Endodermal cell (in vitro differentiated cells): Measurements from ENCODE around the gene CSAD. TPM values are rescaled to one million over a fixed set of nuclear protein-coding genes. Genes with fewer than 3 reads are reported as not detected.

Source experiments
- DNase-seq: peaks from one replicate; pipeline ENCODE4 v3.0.0-alpha.2; 2017
- H3K27ac ChIP-seq: 2 replicates; pipeline ENCODE4 v1.5.1; 2013; ENCODE audit warnings: mild to moderate bottlenecking, low read depth, low read length, moderate library complexity
- H3K27me3 ChIP-seq: 2 replicates; pipeline ENCODE4 v1.6.1; 2013; ENCODE audit warnings: mild to moderate bottlenecking, low read length, moderate library complexity; ENCODE audit not compliant: insufficient read depth, control insufficient read depth, poor library complexity, severe bottlenecking
- H3K36me3 ChIP-seq: 2 replicates; pipeline ENCODE4 v1.7.0; 2013; ENCODE audit warnings: mild to moderate bottlenecking, low read length, moderate library complexity; ENCODE audit not compliant: control insufficient read depth, insufficient read depth
- H3K4me1 ChIP-seq: one replicate; pipeline ENCODE4 v1.7.0; 2013; ENCODE audit warnings: low read length; ENCODE audit not compliant: control insufficient read depth, insufficient read depth
- H3K4me3 ChIP-seq: 2 replicates; pipeline ENCODE4 v1.5.1; 2013; ENCODE audit warnings: mild to moderate bottlenecking, low read length, moderate library complexity
- H3K9ac ChIP-seq: 2 replicates; pipeline ENCODE4 v1.6.1; 2013; ENCODE audit warnings: mild to moderate bottlenecking, low read length, moderate library complexity; ENCODE audit not compliant: poor library complexity, severe bottlenecking; ENCODE audit errors: extremely low read depth
- H3K9me3 ChIP-seq: 2 replicates; pipeline ENCODE4 v1.6.1; 2013; ENCODE audit warnings: mild to moderate bottlenecking, low read length, moderate library complexity; ENCODE audit not compliant: control insufficient read depth
- H3K27ac Mint-ChIP-seq: 2 replicates; pipeline ENCODE4 v1.8.0; 2020; ENCODE audit warnings: mixed read lengths
- H3K27me3 Mint-ChIP-seq: 2 replicates; pipeline ENCODE4 v1.8.0; 2021; ENCODE audit warnings: mild to moderate bottlenecking, mixed read lengths; ENCODE audit not compliant: insufficient read depth
- H3K36me3 Mint-ChIP-seq: 2 replicates; pipeline ENCODE4 v1.8.0; 2020; ENCODE audit warnings: low read depth, mixed read lengths
- H3K4me1 Mint-ChIP-seq: 2 replicates; pipeline ENCODE4 v1.8.0; 2020; ENCODE audit warnings: mixed read lengths
- H3K4me3 Mint-ChIP-seq: 2 replicates; pipeline ENCODE4 v1.8.0; 2020; ENCODE audit warnings: mild to moderate bottlenecking, moderate library complexity, mixed read lengths
- H3K9me3 Mint-ChIP-seq: 2 replicates; pipeline ENCODE4 v1.8.0; 2020; ENCODE audit warnings: mild to moderate bottlenecking, mixed read lengths
- CTCF ChIP-seq: fragments of 200-600 bp; sonication (generic); conservative IDR thresholded peaks from 2 replicates; pipeline ENCODE4 v1.5.0; 2021; ENCODE audit warnings: antibody characterized with exemption, mild to moderate bottlenecking
- WGBS, 2 experiments: methylation state at CpG; one replicate each; pipeline versions ENCODE4 v1.1.5 to v1.1.7; 2013; ENCODE audit warnings: missing lambda C conversion rate in 2 of 2, mixed read lengths in 1 of 2; ENCODE audit not compliant: insufficient coverage in 1 of 2, insufficient read length in 1 of 2; 5-methylcytosine and 5-hydroxymethylcytosine counted together
- total RNA-seq, 2 donors: library from RNA; stranded (reverse); fragmentation: NEBNext Ultra II Directional in 1 of 2; extraction: Animal tissue kit (Norgen Biotek cat#: 25700) in 1 of 2; gene quantifications; 2 replicates in 1 of 2; 3 replicates in 1 of 2; pipeline ENCODE4 v1.2.1, GENCODE V29; 2021

The CSAD gene
- total RNA-seq, 2 donors from 2014 or later: 24.9 to 38.2 TPM

- Mint-ChIP-seq H3K9me3 (no peaks in the 10 kb centered on the region), H3K4me1 (peaks cover 8% of the 10 kb centered on the region), H3K27me3 (peaks cover 18% of the 10 kb centered on the region), H3K4me3 (no peak overlapping the region), H3K27ac (no peak overlapping the region), H3K36me3 (no peaks in the 10 kb centered on the region)
- Histone ChIP-seq H3K4me3 (no peak overlapping the region), H3K27me3 (no peaks in the 10 kb centered on the region), H3K9me3 (peaks cover 4% of the 10 kb centered on the region), H3K27ac (no peak overlapping the region), H3K9ac (no peak overlapping the region), H3K36me3 (no peaks in the 10 kb centered on the region), H3K4me1 (no peaks in the 10 kb centered on the region)
- no peak for TF ChIP-seq CTCF
- no peak for DNase-seq
- 80% methylated on average over 1 of the region's 5 CpGs; no CpG with 5 or more reads in 1 of the 2 experiments for WGBS, 2 experiments
Measured at GRCh38 chr12:53147181-53147580, 33.5 kb downstream of the CSAD start.

GRCh38 chr12:53145383-53146260, 35.1 kb downstream of the CSAD start:
- no peak for TF ChIP-seq CTCF
- Histone ChIP-seq H3K4me1 (no peaks in the 10 kb centered on the region), H3K9me3 (peaks cover 13% of the 10 kb centered on the region), H3K27me3 (no peaks in the 10 kb centered on the region), H3K9ac (no peak overlapping the region), H3K27ac (no peak overlapping the region), H3K4me3 (no peak overlapping the region), H3K36me3 (no peaks in the 10 kb centered on the region)
- Mint-ChIP-seq H3K4me3 (no peak overlapping the region), H3K4me1 (peaks cover 6% of the 10 kb centered on the region), H3K36me3 (no peaks in the 10 kb centered on the region), H3K9me3 (peaks cover 2% of the 10 kb centered on the region), H3K27me3 (peaks cover 6% of the 10 kb centered on the region), H3K27ac (no peak overlapping the region)
- 92 to 95% methylated on average over 5 of the region's 5 CpGs for WGBS, 2 experiments
- no peak for DNase-seq

GRCh38 chr12:53143355-53143754, 37.4 kb downstream of the CSAD start:
- H3K27me3 Mint-ChIP-seq: peaks cover 10% of the 10 kb centered on the region
- Histone ChIP-seq H3K36me3 (no peaks in the 10 kb centered on the region), H3K4me1 (no peaks in the 10 kb centered on the region), H3K9ac (no peak overlapping the region), H3K27me3 (no peaks in the 10 kb centered on the region), H3K4me3 (peak overlapping the region; percentile 27), H3K9me3 (peaks cover 36% of the 10 kb centered on the region), H3K27ac (no peak overlapping the region)
- peaks cover 24% of the 10 kb centered on the region for H3K9me3 Mint-ChIP-seq
- no peak for TF ChIP-seq CTCF
- H3K27ac Mint-ChIP-seq: peak overlapping the region; percentile 57
- peaks cover 6% of the 10 kb centered on the region for H3K4me1 Mint-ChIP-seq
- H3K4me3 Mint-ChIP-seq: no peak overlapping the region
- no peak for DNase-seq
- WGBS, 2 experiments: 42 to 54% methylated on average over 4 of the region's 4 CpGs
- H3K36me3 Mint-ChIP-seq: no peaks in the 10 kb centered on the region
